HL-60 (cell line): Measurements from ENCODE around the gene EEF2KMT.
"Not testable (repeated sequence)": the region's sequence is repeated elsewhere in the genome, so short reads cannot be mapped to it uniquely, and the experiment has no call there.

ENCODE experiments used
- CTCF ChIP-seq: IDR thresholded peaks from one replicate; pipeline ENCODE4 v1.5.1; 2011; ENCODE audit warnings: low read length, control low read depth, inconsistent platforms; ENCODE audit not compliant: insufficient read depth
- GABPA ChIP-seq: IDR thresholded peaks from 2 replicates; pipeline ENCODE4 v1.6.1; 2012; ENCODE audit warnings: low read depth
- POLR2AphosphoS5 ChIP-seq: IDR thresholded peaks from 2 replicates; pipeline ENCODE4 v1.6.1; 2012; ENCODE audit warnings: low read depth
- REST ChIP-seq: IDR thresholded peaks from 2 replicates; pipeline ENCODE4 v1.6.1; 2012; ENCODE audit warnings: low read depth; ENCODE audit not compliant: insufficient replicate concordance

- TF ChIP-seq CTCF, POLR2AphosphoS5, REST, GABPA: not testable (repeated sequence)
Observed at GRCh38 chr16:5103296-5104032, 5.9 kb upstream of the EEF2KMT start.
